Keratinocyte (primary cell): Measurements from ENCODE around the gene TFAP2D.

Source experiments
- EZH2 ChIP-seq: IDR thresholded peaks from one replicate; pipeline ENCODE4 v1.6.1; 2012; ENCODE audit warnings: inconsistent platforms, mild to moderate bottlenecking, low read length, moderate library complexity
- TF ChIP-seq, protein P1 (sequence below), 3 experiments: IDR thresholded peaks in 1 of 3; conservative IDR thresholded peaks in 1 of 3; optimal IDR thresholded peaks in 1 of 3; 2 replicates in 2 of 3; 3 replicates in 1 of 3; pipeline versions ENCODE3 to v1.5.1; 2011; ENCODE audit warnings: low read length in 3 of 3, mild to moderate bottlenecking in 3 of 3, moderate library complexity in 2 of 3, control low read depth in 1 of 3, inconsistent platforms in 1 of 3; ENCODE audit not compliant: insufficient read depth in 2 of 3; ENCODE audit errors: extremely low read depth in 1 of 3

DNA sequence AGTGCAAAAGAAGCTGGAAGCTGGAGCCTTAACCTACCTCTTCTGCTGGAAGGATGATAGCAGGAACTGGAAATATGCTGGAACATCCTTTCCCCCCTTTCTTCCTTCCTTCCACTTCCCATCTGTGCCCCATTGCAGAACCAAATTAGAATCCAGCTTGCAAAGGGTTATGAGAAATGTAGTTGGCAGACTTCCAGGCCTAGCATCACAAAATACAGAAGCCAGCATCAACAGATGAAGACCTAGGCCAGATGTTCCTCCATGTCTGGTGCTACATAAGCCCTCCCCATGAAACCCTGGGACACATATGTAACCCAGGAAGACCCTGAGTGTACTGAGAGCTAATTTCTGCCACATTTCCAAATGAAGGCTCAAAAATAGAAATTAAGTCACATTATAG is 65.4 kb downstream of the TFAP2D start:
- TF ChIP-seq, protein P1, sequence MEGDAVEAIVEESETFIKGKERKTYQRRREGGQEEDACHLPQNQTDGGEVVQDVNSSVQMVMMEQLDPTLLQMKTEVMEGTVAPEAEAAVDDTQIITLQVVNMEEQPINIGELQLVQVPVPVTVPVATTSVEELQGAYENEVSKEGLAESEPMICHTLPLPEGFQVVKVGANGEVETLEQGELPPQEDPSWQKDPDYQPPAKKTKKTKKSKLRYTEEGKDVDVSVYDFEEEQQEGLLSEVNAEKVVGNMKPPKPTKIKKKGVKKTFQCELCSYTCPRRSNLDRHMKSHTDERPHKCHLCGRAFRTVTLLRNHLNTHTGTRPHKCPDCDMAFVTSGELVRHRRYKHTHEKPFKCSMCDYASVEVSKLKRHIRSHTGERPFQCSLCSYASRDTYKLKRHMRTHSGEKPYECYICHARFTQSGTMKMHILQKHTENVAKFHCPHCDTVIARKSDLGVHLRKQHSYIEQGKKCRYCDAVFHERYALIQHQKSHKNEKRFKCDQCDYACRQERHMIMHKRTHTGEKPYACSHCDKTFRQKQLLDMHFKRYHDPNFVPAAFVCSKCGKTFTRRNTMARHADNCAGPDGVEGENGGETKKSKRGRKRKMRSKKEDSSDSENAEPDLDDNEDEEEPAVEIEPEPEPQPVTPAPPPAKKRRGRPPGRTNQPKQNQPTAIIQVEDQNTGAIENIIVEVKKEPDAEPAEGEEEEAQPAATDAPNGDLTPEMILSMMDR (optimal IDR thresholded peaks at IDR 0.05 in 1 of 3, IDR thresholded peaks at IDR 0.05 in 1 of 3, conservative IDR thresholded peaks at IDR 0.05 in 1 of 3; ENCODE audit: extremely low read depth in 1 of 3, insufficient read depth in 2 of 3, low read length in 3 of 3): no peak
- TF ChIP-seq EZH2: no peak
